GM19238 (cell line): ENCODE measurements around the gene BACH2.

Source experiments
- DNase-seq: peaks from one replicate; pipeline ENCODE4 v3.0.0; 2011; ENCODE audit warnings: low spot score; ENCODE audit not compliant: insufficient read length

The BACH2 gene

GRCh38 chr6:90238496-90239266 lies 58.0 kb downstream of the BACH2 start:
- no peak for DNase-seq

- no peak for DNase-seq
These were observed 59.2 kb downstream of the BACH2 start for GRCh38 chr6:90237350-90237990.

- DNase-seq: no peak
These were observed 62.6 kb downstream of the BACH2 start for GRCh38 chr6:90233994-90234393.

GRCh38 chr6:90233213-90233612 lies 63.4 kb downstream of the BACH2 start:
- no peak for DNase-seq

DNA sequence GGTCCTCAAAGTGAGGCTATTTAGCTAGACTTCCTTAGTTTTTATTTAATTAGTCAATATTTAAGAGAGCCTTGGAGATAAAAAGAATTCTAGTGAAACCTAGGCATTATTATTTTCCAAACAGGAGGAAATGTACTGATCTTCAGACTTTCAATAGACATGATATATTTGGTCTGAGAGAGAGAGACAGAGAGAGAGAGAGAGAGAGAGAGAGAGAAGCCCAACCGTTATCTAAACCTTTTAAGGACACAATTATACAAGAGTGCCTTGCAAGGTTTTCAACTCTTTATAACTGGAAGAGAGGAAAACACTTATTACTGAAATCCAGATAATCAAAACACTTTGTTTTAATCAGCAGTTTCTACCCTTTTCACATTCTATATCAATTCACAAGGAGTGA lies 64.8 kb downstream of the BACH2 start:
- no peak for DNase-seq

GRCh38 chr6:90231308-90231707 lies 65.3 kb downstream of the BACH2 start:
- no peak for DNase-seq

GRCh38 chr6:90230548-90231215 lies 66.0 kb downstream of the BACH2 start:
- no peak for DNase-seq

DNA sequence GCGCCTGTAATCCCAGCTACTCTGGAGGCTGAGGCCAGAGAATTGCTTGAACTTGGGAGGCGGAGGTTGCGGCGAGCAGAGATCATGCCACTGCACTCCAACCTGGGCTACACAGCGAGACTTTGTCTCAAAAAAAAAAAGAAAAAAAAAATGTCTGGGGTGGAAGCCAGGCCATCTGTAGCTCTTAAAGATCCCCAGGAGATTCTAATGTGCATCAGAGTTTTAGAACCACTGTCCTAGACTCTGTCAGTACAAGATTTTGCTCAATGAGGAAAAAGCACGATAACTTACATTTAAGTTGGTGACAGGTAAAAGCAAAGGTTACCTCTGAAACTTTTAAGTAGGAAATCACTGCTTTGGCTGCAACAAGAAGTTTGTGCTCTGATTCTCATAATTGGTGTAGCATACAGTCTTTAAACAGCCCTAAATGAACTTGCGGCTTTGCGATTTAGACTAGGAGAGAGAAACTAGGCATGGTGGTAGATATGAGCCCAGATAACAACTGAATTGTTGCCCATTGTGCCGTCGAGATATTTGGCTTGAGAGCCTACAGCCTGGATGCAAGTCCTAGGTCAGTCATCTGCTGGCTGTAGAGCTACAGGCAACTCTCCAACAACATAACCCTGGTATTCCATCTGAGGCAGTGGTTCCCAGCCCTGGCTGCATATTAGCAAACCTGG lies 67.2 kb downstream of the BACH2 start:
- no peak for DNase-seq

GRCh38 chr6:90227673-90228072 lies 69.0 kb downstream of the BACH2 start:
- no peak for DNase-seq

DNA sequence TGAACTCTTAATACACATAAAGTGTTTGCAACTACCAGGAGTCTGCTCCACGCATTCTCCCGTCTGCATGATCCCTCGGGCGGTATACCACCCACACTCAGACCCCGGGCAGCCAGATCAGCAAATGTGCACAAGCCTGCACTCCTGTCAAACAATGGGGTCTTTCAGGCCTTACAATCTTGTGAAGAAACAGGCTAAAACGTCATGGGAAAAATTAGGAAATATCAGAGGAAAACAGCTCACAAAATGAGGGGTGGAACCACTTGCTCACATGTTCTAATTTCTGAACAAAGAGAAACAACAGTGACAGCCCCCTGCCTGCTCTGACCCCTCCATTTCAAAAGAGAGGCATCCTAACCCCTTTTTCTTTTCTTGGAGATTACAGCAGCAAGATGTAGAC lies 69.4 kb downstream of the BACH2 start:
- DNase-seq: no peak

GRCh38 chr6:90226257-90226656 lies 70.4 kb downstream of the BACH2 start:
- DNase-seq: no peak

DNA sequence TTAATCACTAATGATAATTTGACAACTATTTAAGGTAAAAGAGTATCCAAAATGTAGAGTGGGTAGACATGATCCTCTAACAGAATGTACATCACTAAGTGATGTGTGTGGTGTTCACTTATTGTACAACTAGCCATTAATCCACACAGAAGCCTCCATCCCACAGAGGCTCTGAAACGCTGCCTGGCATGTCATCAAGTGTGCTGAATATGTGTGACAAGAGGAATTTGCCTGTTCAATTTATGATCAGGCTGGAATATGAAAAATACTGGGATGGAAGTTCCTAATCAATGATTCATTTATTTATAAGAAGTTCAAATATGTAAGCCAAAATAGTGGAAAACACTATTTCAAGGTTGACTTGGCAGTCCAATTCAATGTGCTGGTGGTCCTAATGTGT lies 72.4 kb downstream of the BACH2 start:
- no peak for DNase-seq

DNA sequence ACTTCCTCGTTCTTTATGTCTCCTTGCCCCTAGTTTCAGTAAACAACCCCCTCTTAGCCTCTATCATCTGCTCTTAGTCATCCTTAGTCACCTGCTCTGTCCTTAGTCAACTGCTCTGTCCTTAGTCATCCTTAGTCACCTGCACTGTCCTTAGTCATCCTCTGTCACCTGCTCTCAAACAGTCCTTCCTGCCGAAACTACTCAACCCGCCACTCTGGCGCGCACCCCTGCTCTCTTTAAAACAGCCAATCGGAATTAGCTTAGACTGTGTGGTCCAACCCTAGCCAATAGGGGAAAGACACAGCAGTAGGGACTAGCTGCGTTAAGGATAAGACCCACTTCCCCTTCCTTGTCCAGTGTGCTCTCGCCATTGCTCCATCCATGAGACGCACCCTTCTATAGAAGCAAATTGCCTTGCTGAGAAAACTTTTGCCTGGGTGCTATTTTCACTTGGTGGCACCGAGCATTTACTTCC lies 73.9 kb downstream of the BACH2 start:
- DNase-seq: no peak

GRCh38 chr6:90222008-90222407 lies 74.6 kb downstream of the BACH2 start:
- DNase-seq: no peak

DNA sequence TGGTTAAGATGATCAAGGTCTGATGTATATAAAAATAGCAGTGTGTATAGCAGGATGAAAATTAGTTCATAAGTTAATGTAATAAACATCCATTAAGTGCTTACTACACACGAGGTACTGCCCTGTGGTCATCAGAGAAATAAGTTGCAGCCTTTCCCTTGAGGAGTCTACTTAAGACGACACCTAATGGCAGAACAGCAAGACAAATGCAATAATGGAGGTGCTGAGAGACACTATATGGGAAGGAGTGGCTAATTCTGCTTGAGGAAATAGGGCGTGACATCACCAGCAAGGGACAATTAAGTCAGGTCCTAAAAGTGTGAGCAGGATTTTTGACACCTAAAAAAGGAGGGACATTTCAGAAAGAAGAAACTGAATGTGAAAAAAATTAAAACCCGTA lies 75.2 kb downstream of the BACH2 start:
- DNase-seq: no peak

GRCh38 chr6:90220273-90220672 lies 76.4 kb downstream of the BACH2 start:
- no peak for DNase-seq

DNA sequence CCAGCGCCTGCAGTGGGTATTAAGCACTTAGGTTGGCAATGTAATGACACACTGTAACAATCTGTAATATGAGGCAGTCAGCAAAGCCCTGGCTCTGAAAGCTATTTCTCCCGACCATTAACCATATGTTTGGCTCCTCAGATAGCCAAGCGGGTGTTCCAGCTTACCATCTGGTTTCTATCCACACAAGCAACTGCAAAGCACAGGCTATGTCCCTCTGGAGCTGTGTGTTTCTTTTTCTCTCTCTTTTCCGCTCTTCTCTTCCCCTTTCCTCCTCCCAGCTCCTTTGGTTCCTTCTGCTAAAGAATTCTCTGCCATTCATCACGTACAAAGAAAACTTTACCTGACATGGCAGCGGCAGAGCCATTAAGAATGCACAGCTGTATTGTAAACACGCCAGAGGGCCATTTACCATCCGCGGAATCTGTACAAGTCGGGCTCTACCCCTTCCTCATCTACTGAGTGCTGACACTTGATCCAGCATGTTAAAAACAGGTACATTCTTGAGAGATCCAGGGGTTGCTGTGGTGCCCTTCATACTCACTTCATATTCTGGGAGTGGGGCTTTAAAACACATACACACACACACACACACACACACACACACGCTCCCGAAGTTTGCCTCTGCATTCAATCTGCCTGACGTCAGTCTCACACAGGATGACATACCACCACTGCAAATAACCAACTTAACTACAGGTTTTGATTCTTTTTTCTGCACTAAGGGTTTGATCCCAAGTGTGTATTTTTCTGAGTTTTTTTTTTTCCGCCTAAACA lies 77.2 kb downstream of the BACH2 start:
- DNase-seq: no peak

- DNase-seq: no peak
These were observed 77.8 kb downstream of the BACH2 start for GRCh38 chr6:90218959-90219208.

DNA sequence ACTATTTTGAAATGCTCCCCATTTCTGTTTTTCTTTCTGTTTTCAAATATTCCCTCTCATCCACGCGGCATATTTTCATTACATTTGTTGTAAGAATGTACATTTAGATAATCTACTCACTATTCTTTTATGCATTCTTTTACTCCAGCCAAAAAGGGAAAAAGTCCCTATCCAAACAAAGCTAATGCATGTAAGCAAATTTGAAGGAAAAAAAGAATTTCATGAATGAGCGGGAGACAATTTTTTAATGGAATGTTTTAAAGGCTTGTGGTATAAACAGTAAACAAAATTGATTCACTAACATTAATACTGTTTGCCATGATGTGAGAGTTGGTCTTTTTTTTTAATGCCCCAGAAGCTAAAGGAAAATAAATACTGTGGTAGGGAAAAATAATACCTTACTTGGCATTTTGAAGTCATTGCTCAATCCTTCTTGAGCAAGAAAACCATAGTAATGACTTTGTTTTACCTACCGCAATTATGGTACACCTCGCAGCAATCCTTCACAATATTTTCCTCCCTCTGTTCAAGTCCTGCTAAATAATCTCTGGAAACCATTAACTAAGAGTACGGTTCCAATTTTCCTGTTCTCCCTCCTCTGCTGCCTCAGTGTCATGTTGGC lies 79.0 kb downstream of the BACH2 start:
- no peak for DNase-seq

GRCh38 chr6:90216072-90216977 lies 80.3 kb downstream of the BACH2 start:
- DNase-seq: peak; percentile 17
